Astrocyte (in vitro differentiated cells and primary cell): Measurements from ENCODE around the gene MPDU1. TPM values are rescaled to one million over a fixed set of nuclear protein-coding genes. Genes with fewer than 3 reads are reported as not detected.

Experiments
- DNase-seq: peaks from one replicate; pipeline ENCODE4 v3.0.0-alpha.2; 2010; ENCODE audit warnings: low read depth
- FAIRE-seq: peaks from 2 replicates; lab custom pipeline; 2011; peaks lifted over from hg19 to GRCh38; lab: Jason Lieb, UNC
- H2AFZ ChIP-seq: 2 replicates; pipeline ENCODE4 v1.6.0; 2012; ENCODE audit warnings: low read depth, low read length, inconsistent platforms
- H3K27ac ChIP-seq: 2 replicates; pipeline ENCODE4 v1.5.1; 2011; ENCODE audit warnings: low read depth, low read length, inconsistent platforms
- H3K27me3 ChIP-seq: 2 replicates; pipeline ENCODE4 v1.6.0; 2011; ENCODE audit warnings: low read length, inconsistent platforms; ENCODE audit not compliant: insufficient read depth
- H3K36me3 ChIP-seq: 2 replicates; pipeline ENCODE4 v1.5.1; 2011; ENCODE audit warnings: low read length, inconsistent platforms; ENCODE audit not compliant: insufficient read depth
- H3K4me1 ChIP-seq: 2 replicates; pipeline ENCODE4 v1.5.1; 2011; ENCODE audit warnings: low read length, inconsistent platforms; ENCODE audit not compliant: insufficient read depth
- H3K4me2 ChIP-seq: 2 replicates; pipeline ENCODE4 v1.6.0; 2012; ENCODE audit warnings: low read length, inconsistent platforms
- H3K4me3 ChIP-seq: 2 replicates; pipeline ENCODE4 v1.5.1; 2011; ENCODE audit warnings: low read depth, mild to moderate bottlenecking, low read length, inconsistent platforms; ENCODE audit not compliant: insufficient read depth
- H3K79me2 ChIP-seq: 2 replicates; pipeline ENCODE4 v1.6.0; 2012; ENCODE audit warnings: mild to moderate bottlenecking, low read length, inconsistent platforms; ENCODE audit not compliant: insufficient read depth
- H3K9ac ChIP-seq: 2 replicates; pipeline ENCODE4 v1.6.0; 2012; ENCODE audit warnings: mild to moderate bottlenecking, low read length, inconsistent platforms
- H3K9me3 ChIP-seq: 2 replicates; pipeline ENCODE4 v1.5.1; 2012; ENCODE audit warnings: low read depth, mild to moderate bottlenecking, low read length, inconsistent platforms; ENCODE audit not compliant: insufficient read depth
- H4K20me1 ChIP-seq: 2 replicates; pipeline ENCODE4 v1.6.0; 2012; ENCODE audit warnings: low read length, inconsistent platforms; ENCODE audit not compliant: insufficient read depth
- H3K27ac Mint-ChIP-seq: one replicate; pipeline ENCODE4 v1.8.0; 2021; ENCODE audit warnings: mild to moderate bottlenecking, mixed read lengths; ENCODE audit not compliant: unreplicated experiment
- H3K27me3 Mint-ChIP-seq: one replicate; pipeline ENCODE4 v1.8.0; 2021; ENCODE audit warnings: low read depth, mixed read lengths; ENCODE audit not compliant: unreplicated experiment
- H3K36me3 Mint-ChIP-seq: one replicate; pipeline ENCODE4 v1.8.0; 2021; ENCODE audit warnings: low read depth, mixed read lengths; ENCODE audit not compliant: unreplicated experiment
- H3K4me1 Mint-ChIP-seq: one replicate; pipeline ENCODE4 v1.8.0; 2021; ENCODE audit warnings: low read depth, mixed read lengths; ENCODE audit not compliant: unreplicated experiment
- H3K4me3 Mint-ChIP-seq: one replicate; pipeline ENCODE4 v1.8.0; 2021; ENCODE audit warnings: mild to moderate bottlenecking, moderate library complexity, mixed read lengths; ENCODE audit not compliant: unreplicated experiment
- H3K9me3 Mint-ChIP-seq: one replicate; pipeline ENCODE4 v1.8.0; 2021; ENCODE audit warnings: mild to moderate bottlenecking, mixed read lengths; ENCODE audit not compliant: unreplicated experiment
- EZH2 ChIP-seq: IDR thresholded peaks from 2 replicates; pipeline ENCODE4 v1.6.1; 2012; ENCODE audit warnings: mild to moderate bottlenecking, low read length, inconsistent platforms; ENCODE audit not compliant: insufficient read depth
- total RNA-seq: library from RNA; stranded (reverse); gene quantifications from 2 replicates; pipeline ENCODE4 v1.2.1, GENCODE V29; 2021
- TF ChIP-seq, protein P1 (sequence below): IDR thresholded peaks from 2 replicates; pipeline ENCODE4 v1.5.1; 2011; ENCODE audit warnings: low read depth, mild to moderate bottlenecking, inconsistent platforms, low read length, moderate library complexity; ENCODE audit not compliant: insufficient read depth

The MPDU1 gene
- total RNA-seq, 1 donor from 2014 or later: 51.2 TPM

- Mint-ChIP-seq H3K27me3 (no peaks in the 10 kb centered on the region), H3K4me1 (peaks cover 34% of the 10 kb centered on the region), H3K9me3 (no peaks in the 10 kb centered on the region), H3K27ac (peak overlapping the region; percentile 99), H3K36me3 (peaks cover 37% of the 10 kb centered on the region), H3K4me3 (peak overlapping the region; percentile 97)
- Histone ChIP-seq H3K79me2 (peaks cover 83% of the 10 kb centered on the region), H4K20me1 (peaks cover 53% of the 10 kb centered on the region), H3K27ac (peak overlapping the region; percentile 79), H3K4me1 (peaks cover 23% of the 10 kb centered on the region), H3K9ac (peak overlapping the region; percentile 88), H3K36me3 (peaks cover 55% of the 10 kb centered on the region), H2AFZ (peak overlapping the region; percentile 80), H3K4me3 (peak overlapping the region; percentile 67), H3K9me3 (no peaks in the 10 kb centered on the region), H3K4me2 (peak overlapping the region; percentile 99), H3K27me3 (no peaks in the 10 kb centered on the region)
- FAIRE-seq (peak; percentile 54), DNase-seq (no peak)
- no peak for TF ChIP-seq EZH2
- TF ChIP-seq, protein P1, sequence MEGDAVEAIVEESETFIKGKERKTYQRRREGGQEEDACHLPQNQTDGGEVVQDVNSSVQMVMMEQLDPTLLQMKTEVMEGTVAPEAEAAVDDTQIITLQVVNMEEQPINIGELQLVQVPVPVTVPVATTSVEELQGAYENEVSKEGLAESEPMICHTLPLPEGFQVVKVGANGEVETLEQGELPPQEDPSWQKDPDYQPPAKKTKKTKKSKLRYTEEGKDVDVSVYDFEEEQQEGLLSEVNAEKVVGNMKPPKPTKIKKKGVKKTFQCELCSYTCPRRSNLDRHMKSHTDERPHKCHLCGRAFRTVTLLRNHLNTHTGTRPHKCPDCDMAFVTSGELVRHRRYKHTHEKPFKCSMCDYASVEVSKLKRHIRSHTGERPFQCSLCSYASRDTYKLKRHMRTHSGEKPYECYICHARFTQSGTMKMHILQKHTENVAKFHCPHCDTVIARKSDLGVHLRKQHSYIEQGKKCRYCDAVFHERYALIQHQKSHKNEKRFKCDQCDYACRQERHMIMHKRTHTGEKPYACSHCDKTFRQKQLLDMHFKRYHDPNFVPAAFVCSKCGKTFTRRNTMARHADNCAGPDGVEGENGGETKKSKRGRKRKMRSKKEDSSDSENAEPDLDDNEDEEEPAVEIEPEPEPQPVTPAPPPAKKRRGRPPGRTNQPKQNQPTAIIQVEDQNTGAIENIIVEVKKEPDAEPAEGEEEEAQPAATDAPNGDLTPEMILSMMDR: no peak
Measured at GRCh38 chr17:7572338-7572587, 11.4 kb upstream of the MPDU1 start.

DNA sequence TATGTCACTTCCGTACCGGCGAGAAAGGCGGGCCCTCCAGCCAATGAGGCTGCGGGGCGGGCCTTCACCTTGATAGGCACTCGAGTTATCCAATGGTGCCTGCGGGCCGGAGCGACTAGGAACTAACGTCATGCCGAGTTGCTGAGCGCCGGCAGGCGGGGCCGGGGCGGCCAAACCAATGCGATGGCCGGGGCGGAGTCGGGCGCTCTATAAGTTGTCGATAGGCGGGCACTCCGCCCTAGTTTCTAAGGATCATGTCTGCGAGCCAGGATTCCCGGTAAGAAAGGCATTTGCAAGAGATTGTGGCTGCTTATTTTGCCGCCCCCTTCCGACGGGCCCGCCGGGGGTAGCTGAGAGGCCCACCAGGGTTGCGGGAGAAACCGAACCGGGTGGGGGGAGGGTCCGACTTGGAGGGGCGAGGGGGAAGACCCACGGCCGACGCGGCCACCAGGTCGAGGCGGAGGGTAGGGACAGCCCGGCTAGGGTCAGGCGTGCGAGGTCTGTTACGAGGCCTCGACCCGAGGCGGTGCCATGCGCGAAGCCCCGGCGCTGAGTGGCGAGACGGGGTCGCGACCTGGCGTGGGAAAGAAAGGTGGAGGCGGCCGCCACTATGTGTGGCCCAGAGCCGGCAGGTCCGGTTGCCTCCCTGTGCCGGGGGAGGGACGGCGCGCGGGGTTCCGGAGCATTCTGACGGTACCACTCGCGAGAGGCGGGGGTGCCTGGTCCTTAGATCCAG is 10.9 kb upstream of the MPDU1 start:
- H3K4me1 ChIP-seq: peaks cover 26% of the 10 kb centered on the region

More for the DNA sequence above, 10.9 kb upstream of the MPDU1 start:
- Mint-ChIP-seq H3K9me3 (no peaks in the 10 kb centered on the region), H3K27ac (peak overlapping the region; percentile 99), H3K36me3 (peaks cover 39% of the 10 kb centered on the region), H3K27me3 (no peaks in the 10 kb centered on the region), H3K4me3 (peak overlapping the region; percentile 97), H3K4me1 (peaks cover 36% of the 10 kb centered on the region)
- peaks cover 84% of the 10 kb centered on the region for H3K79me2 ChIP-seq
- peaks cover 58% of the 10 kb centered on the region for H4K20me1 ChIP-seq
- peak overlapping the region; percentile 99 for H3K4me2 ChIP-seq
- TF ChIP-seq, protein P1: no peak
- TF ChIP-seq EZH2: no peak
- peak overlapping the region; percentile 100 for H3K9ac ChIP-seq
- H3K36me3 ChIP-seq: peaks cover 56% of the 10 kb centered on the region
- peak; percentile 98 for DNase-seq
- H3K27ac ChIP-seq: peak overlapping the region; percentile 95
- FAIRE-seq: no peak
- no peaks in the 10 kb centered on the region for H3K27me3 ChIP-seq
- H2AFZ ChIP-seq: no peak overlapping the region
- H3K9me3 ChIP-seq: no peaks in the 10 kb centered on the region
- peak overlapping the region; percentile 88 for H3K4me3 ChIP-seq
